Measurements from ENCODE around the gene TMEM187.
"Not testable (repeated sequence)": the region's sequence is repeated elsewhere in the genome, so short reads cannot be mapped to it uniquely, and the experiment has no call there.

The TMEM187 gene

GRCh38 chrX:153973127-153974002 lies 811 bp downstream of the TMEM187 start:
- no peak for DNase-seq

DNA sequence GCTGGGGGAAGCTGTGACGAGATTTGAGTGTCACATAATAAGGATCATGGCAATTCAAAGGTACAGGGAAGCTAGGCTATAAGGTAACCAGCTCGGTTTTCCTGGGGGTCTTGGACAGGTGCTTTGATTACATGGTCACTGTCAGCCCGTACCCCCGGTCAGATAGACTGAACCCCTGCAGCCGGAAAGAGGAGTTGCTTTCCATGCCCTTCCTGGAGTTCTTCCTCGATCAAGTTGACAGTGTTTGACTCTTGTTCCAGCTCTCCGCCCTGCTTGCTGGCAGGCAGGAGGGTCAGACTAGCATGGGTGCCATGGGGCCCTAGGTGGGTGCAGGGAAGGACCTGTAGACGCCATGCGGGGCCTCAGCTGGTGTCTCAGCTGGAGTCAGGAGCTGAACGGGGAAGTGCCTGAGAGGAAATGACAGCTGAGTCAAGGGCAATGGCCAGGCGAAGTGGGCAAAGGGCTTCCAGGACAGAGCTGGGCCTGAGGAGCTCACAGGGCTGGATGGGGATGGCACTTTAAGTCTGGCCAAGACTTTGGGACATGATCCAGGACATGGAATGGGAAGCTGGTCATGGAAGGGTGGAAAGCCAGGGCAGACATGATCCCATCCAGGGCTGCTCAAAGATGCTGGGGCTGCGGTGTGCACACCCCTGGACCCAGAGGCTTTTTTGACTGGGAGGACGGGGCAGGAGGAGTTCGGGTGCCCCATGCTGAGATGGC lies 1.6 kb downstream of the TMEM187 start:
- DNase-seq: no peak

- DNase-seq: no peak
These were observed 2.3 kb downstream of the TMEM187 start for GRCh38 chrX:153974726-153975286.

DNA sequence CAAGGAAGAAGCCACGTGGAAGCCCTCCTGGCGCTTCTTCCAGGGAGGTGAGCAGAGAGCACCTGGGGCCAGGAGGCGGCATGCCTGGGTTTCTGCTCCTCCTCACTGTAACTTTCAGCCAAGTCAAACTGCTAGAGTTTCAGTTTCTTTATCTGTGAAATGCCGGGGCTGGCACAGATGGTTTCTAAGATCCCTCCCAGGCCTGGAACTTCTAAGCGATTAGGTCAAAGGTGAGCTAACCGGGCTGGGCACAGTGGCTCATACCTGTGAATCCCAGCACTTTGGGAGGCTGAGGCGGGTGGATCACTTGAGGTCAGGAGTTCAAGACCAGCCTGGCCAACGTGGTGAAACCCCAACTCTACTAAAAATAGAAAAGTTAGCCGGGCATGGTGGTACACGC lies 7.8 kb downstream of the TMEM187 start:
- DNase-seq: not testable (repeated sequence)

- DNase-seq: no peak
These were observed 8.7 kb downstream of the TMEM187 start for GRCh38 chrX:153981231-153981630.

- DNase-seq: no peak
These were observed 9.4 kb downstream of the TMEM187 start for GRCh38 chrX:153981771-153982533.

DNA sequence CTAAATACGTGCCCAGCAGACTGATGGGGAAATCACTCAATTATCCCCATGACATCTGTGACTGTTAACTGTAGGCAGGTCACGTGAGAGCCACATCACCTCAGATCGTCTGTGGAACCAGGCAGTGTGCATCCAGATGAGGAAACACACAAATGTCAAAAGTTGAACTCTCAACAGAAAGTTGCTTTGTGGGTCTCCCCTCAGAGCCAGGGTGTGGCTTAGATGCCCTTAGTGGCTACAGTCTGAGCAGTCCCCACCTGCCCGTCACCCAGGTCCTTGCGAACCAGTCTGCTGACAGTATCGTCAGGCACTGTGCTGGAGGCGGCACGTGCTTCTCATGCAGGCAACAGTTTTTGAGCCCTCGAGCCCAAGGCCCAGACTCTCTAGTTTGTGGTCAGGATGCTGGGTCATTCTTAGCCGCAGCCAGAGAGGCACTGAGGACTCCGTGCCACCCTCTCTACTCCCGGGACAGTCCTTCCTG lies 10.8 kb downstream of the TMEM187 start:
- peak; percentile 34 for DNase-seq

DNA sequence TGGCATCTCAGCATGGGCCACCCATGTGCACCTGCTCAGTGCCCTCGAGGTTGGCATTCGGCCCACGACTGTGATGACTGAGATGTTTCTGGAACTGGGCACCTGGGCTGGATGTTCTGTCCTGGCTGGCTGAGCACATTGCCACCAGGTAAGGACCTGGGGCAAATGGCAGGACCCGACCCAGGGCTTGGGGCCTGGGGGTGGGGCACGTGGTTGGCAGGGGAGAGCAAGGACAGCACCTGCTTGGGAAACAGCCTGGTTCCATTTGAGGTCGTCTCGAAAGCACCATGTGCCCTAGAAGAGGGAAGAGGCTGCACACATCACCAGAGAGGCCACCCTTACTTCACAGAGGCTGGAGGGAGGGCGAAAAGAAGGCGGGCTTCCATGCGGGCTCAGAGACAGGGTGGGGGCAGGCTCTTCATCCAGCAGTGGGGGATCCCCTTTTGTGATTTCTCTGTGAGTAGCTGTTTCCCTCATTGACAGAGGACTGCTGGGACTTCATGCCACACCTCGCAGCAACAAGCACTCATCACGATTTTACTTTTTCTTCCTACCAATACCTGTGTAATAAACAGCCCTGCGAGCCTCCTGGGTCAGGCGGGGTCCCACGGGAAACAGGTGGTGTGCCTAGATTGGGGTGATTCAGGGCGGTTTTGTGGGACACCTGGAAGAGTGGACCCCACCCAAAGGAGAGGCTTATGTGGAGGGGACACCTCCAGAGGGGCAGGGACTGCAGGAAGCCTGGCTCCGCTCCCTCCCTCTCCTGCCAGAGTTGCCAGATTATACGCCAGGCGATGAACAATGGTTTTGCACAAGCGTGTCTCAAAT lies 12.0 kb downstream of the TMEM187 start:
- no peak for DNase-seq

DNA sequence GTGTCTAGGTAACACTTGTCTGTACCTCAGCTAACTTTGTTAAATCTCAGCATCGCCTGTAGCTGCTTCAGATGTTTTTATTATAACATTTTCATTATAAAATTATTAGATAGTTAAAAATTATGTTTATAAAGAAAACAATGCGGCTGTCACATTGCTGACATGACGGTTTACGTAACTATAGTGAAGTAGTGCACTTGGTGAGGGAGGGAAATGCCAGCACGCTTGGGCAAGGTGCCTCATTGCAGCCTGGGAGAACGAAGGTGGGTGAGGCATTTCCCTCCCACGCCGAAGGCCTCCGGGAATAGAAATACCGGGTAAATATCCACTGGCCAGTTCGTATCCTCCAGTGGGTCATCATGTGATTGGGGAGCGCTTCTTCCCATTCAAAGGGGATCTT lies 15.9 kb downstream of the TMEM187 start:
- no peak for DNase-seq

DNA sequence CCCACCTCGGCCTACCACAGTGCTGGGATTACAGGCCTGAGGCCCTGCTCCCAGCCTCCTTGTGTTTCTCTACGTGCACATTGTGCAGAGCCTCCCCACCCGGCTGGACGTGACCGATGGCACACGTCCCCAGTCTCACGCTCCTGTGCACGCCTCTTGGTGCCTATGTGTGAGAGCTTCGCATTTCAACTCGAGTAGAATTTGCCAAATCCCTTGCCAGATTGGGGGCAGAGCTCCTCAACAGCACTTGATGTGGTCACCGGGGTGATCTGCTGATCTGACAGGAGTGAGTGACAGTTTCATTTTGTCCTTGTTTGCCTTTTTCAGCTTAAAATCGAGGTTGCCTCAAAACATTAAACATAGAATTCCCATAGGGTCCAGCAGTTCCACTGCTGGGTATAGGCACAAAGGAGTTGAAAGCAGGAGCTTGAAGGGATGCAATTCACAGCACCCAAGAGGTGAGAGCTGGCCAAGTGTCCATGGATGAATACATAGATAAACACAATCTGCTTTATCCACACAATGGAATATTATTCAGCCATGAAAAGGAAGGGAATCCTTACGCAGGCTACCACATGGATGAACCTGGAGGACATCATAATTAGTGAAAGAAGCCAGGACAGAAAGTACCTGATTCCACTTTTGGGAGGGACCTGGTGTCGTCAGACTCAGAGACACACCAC lies 17.6 kb downstream of the TMEM187 start:
- DNase-seq: no peak

- no peak for DNase-seq
These were observed 18.5 kb downstream of the TMEM187 start for GRCh38 chrX:153991013-153991580.

- DNase-seq: no peak
These were observed 19.6 kb downstream of the TMEM187 start for GRCh38 chrX:153992180-153992579.

DNA sequence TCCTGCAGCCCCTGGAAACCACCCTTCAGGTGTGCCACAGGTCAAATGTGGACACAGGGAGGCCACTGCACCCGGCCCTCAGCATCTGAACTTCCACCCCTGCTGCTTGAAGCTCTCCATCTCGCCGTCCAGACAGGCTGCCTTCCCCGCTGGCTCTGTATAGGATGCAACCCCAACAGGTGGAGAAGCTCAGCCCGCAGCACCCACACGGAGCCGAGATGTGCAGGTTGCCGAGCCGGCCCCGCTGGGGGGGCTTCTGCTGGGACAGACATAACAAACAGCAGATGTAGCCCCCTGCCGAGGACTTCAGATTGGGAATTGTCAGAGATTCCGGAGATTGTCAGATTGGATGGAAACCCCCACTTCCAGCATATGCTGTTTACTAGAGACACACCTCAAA lies 20.5 kb downstream of the TMEM187 start:
- no peak for DNase-seq

GRCh38 chrX:153993978-153994377 lies 21.4 kb downstream of the TMEM187 start:
- no peak for DNase-seq

GRCh38 chrX:153994398-153994797 lies 21.8 kb downstream of the TMEM187 start:
- DNase-seq: not testable (repeated sequence)

DNA sequence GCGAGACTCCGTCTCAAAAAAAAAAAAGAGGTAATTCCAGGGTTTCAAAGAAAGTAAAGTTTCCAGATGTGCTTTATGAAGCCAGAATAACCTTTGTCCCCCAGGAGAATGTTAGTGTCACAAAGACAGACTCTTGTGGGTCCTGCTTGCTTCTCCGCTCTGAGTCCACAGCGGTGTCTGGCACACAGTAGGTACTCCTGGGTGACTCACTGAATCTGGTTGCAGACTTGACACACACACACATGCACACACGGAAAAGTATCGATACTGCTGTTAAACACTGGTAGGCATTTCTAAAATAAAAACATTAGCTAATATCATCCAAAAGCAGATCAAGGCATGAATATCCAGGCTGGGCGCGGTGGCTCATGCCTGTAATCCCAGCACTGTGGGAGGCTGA lies 22.9 kb downstream of the TMEM187 start:
- DNase-seq: no peak

DNA sequence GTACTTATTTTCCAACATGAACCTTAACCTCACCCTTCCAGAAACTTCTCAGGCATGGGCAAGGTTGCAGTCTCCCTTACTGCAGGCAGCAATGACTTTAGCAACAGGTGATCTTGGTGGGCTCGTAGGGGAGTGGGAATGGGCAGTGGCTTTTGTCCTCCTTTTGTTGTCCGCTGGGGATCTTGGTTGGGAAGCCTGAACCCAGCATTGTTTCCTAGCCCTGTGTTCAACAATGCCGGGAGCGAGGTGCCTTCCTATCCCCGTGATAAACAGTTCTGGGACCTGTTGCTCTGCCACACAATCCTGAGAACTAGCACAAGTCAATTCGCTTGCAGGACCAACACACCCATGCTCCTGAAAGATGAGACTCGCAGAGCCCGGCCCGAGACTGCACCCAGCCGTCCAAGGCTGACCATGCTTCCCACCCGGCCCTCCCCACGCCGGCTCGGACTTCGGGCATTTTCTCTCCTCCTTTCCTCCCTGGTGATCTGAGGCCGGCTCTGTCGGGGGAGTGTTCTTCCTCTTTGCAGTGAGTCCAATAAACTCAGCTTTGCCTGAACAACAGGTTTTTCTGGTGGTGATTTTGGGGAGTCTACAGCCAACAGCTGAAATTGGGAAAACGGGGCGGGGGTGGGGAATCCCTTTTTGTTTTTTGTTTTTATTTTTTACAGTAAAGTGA lies 26.9 kb downstream of the TMEM187 start:
- no peak for DNase-seq

DNA sequence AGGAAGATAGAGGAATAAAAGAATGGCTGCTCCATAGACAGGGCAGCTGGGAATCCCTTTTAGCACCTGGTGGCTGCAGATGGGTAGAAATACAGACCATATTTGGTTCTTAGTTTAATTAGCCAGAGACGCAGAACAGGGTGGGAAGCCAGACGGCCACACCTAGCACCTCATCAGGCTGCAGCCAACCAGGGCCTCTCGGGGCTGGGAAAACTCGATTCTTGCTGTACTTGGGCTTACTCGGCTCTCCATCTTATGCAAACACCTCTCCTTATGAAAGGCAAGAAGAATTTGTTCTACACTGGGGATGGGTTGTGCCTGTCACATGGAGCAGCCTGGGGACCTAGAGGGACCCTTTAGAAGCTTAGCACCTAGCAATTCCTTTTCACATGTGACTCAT lies 27.5 kb downstream of the TMEM187 start:
- DNase-seq: no peak

- DNase-seq: peak; percentile 57
These were observed 29.7 kb downstream of the TMEM187 start for GRCh38 chrX:154002215-154002719.

GRCh38 chrX:154004315-154004714 lies 31.8 kb downstream of the TMEM187 start:
- DNase-seq: no peak

Measured in activated CD4-positive, CD25-positive, alpha-beta regulatory T cell treated with anti-CD3 and anti-CD28 coated beads, Interleukin-2, amount 50 U/mL, for 72 hours (primary cell).